GM18867 (cell line): ENCODE measurements around the gene TAPBP.

Experiments used
- ATAC-seq: cut with Tn5 transposase; IDR thresholded peaks from one replicate; pipeline ENCODE4 v1.9.1; 2021; ENCODE audit warnings: mild to moderate bottlenecking, moderate library complexity; ENCODE audit not compliant: unreplicated experiment

Gene TAPBP

DNA sequence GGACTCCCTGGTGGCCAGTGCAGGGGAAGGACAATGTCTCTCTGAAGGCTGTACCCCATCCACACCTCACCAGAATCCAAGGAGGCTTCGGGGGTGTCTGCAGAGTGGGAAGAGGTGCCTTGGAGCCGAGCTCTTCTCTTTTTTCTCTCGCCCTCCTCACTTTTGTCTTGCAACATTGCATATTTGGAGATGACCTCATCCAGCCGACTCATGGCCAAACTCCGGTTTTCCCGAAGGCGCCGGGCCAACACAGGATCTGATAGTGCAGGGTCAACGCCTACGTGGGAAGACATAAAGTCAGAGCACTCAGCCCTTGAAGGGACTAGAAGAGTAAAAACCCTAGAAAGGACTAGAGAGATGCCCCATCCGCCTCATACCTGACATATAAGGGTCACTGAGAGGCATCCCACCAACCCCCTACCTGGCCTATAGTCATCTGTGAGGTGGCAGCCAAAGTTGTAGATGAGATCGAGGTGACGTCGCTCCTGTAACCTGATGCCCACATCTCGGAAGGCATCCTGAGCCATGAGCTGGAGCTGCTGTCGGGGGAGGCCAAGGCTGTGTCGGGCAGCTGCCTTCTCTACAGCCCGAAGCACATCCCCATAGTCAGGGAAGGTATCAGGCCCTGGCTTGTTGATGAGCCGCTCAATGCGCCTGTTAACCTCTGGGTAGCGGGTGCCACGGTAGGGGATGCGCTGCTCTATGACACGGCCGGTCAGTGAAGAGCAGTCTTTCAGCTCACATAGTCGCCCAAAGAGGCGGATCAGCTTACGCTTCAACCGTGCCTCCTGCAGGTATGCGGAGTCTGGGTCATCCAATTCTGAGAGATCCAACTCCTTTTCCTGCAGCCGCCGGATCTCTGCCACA lies 6.7 kb upstream of the TAPBP start:
- no peak for ATAC-seq

DNA sequence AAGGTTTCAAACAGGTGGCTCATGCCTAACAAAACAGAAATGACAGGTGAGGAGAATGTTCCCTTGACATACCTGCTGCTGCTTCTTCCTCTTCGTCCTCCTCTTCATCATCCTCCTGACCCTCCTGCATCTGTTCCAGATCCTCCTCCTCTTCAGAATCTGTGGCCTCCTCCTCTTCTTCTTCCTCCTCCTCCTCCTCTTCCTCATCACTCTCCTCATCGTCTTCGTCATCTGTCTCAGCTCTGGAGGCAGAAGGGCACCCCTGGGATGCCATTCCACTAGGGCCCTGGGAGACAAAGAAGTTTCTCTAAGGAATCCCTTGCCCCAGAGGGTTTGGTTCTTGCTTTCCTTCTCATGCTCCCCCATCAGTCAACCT lies 6.0 kb upstream of the TAPBP start:
- no peak for ATAC-seq

GRCh38 chr6:33318426-33319073 lies 4.7 kb upstream of the TAPBP start:
- ATAC-seq = no peak

- ATAC-seq = peak; percentile 48
Observed at GRCh38 chr6:33317669-33318425, 4.0 kb upstream of the TAPBP start, which contains the start of gene ZBTB22. ZBTB22 (minus strand) TSS chr6:33317744; CDS start chr6:33316916, 828 bp downstream.

- no peak for ATAC-seq
Observed at GRCh38 chr6:33317419-33317668, 3.5 kb upstream of the TAPBP start.

DNA sequence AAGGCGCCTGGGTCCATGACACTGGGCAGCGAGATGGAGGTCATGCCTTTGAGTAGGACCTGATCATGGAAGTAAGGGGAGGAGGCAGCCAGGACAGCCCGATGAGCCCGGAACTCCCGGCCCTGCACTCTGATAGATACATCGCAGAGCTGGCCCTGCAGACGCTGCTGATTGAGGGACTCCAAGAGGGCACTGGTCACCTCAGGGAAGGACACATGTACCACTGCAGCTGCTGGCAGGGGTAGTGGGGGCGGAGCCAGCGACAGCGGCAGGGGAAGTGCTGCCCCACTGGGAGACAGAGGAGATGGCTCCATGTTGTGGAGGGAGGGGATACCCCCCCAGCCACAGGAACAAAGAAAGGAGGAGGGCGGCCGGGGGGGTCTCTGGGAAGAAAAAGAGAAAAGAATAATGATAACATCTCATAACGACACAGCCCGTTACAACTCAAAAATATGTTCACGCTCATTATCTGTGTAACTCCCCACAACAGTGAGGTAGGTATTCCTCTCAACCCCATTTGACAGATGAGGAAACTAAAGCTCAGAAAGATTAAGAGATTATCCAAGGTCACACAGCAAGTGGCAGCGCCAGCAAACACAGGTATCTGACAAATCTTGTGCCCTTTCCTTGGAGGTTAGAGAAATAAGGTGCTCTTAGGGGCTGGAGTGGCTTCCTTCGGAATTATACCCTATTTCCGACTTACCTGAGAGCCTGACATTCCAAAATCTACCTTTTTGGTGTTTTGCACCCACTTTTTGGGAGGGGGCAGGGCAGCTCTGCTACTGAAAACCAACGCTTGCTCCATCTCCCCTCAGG lies 2.9 kb upstream of the TAPBP start:
- ATAC-seq = no peak

- ATAC-seq = no peak
Observed at GRCh38 chr6:33315793-33316602, 2.1 kb upstream of the TAPBP start.

DNA sequence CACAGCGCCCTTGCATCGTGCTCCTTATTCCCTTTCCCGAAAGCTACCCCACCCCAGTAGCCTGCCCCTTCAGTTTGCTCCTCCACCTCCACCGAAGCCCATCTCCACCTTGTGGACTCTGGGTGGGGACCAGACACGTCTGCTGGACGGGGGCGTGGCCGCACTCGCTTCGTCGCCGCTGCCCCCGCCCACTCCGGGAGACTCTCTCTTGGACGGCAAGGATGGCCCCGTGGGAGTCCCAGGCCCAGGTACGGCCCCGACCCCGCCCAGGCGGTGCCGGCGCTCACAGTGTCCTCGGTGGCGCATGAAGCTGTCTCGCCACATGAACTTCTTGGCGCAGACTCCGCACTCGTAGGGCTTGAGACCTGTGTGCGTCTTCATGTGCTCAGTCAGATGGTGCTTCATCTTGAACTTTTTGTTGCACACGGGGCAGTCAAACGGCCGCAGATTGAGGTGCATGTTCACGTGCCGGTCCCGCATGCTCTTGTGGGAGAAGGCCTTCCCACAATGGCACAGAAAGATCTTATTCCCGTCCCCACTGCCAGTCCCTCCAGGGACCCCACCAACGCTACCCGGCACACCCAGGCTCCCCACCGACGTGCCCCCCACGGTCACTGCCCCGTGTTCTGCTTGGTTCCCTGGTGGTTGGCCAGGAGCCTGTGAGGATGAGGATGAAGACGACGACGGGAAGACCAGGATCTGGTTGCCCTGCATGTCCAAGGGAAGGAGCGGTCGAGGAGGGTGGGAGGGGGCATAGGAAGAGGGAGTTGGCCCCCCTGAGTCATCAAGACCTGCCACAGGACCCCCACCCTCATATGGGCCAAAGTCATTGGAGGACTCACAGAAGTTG lies 1.3 kb upstream of the TAPBP start:
- no peak for ATAC-seq

- no peak for ATAC-seq
Observed at GRCh38 chr6:33314515-33314942, 651 bp upstream of the TAPBP start.

- ATAC-seq = no peak
Observed at GRCh38 chr6:33313105-33313708, 671 bp downstream of the TAPBP start.

DNA sequence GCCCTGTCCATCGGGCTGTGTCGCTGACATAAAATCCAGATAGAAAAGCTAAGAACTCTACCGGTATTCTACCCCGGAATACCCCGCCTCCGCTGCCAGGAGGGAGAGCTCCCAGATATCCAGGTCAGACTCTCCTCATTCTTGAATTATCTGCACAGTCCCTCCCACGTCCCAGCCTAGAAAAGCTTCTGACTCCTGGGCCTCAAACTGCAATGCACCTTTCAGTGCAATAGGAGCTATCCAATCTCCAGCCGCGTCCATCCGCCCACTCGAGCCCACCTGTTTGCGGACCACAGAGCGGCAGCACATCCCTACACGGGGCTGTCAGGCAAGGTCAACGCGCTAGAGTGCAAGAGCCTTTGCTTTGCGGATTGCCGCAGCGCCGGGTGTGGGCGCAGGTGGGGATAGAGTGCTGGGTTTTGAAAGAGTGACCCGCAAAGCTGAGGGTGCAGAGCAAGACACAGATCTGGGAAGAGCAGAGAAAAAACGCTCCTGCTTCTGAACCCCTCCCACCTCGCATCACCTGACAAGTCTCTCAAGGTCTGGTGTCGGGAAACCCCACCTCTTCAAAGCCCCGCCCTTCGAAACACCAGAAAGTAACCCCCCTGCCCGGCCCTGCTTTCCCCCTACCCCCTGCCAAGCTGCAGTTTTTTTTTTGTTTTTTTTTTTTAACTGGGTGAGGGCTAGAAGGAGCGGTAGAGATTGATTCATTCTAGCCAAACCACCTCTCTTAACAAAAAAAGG lies 1.3 kb downstream of the TAPBP start:
- ATAC-seq = peak; percentile 30

DNA sequence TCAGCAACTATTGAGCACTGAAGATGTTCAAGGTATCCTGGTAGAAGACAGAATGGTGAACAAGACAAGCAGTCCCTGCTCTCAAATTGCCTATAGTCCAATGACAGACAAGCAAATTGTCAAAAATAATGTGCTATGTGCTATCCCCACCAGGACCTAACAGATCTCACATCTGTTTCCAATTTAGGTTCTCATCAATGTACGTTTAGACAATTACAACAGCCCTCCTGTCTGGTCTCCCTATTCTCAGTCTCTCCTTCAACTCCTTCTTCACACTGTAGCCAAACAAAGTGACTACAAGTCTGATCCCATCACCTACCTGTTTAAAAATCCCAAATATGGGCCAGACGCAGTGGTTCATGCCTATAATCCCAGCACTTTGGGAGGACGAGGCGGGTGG lies 7.5 kb downstream of the TAPBP start:
- no peak for ATAC-seq

GRCh38 chr6:33305052-33305451 lies 8.8 kb downstream of the TAPBP start:
- no peak for ATAC-seq

DNA sequence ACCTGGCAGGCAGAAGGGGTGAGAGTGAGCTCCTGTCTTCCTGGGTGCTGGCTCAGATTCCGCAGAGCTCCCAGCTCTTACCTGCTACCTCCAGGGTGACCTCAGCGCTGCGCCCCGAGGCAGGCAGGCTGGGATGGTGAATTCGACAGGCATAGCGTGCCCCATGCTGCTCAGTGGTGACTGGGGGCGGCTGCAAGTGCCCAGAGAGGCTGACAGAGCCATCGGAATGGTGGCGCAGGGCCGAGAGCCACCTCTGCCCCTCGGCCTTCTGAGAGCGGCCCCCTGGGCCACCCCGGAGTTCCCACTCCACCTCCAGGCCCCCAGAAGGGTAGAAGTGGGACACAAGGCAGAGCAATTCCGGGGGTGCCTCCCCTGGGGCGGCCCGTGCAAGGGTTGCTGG lies 9.7 kb downstream of the TAPBP start:
- ATAC-seq = no peak

DNA sequence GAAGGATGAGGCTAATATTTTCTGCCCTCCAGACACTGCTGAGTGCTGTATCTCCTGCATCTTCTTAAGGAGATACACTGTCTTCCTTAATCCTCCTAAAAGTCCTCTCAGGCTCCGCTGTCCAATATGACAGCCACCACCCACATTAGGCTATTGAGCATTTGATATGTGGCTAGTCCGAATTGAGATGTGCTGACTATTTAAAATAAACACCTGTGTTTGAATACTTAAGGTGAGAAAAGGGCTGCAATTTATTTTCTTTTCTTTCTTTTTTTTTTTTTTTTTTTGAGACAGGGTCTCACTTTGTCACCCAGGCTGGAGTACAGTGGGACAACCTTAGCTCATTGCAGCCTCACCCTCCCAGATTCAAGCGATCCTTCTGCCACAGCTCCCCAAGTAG lies 12.0 kb downstream of the TAPBP start:
- ATAC-seq = no peak

DNA sequence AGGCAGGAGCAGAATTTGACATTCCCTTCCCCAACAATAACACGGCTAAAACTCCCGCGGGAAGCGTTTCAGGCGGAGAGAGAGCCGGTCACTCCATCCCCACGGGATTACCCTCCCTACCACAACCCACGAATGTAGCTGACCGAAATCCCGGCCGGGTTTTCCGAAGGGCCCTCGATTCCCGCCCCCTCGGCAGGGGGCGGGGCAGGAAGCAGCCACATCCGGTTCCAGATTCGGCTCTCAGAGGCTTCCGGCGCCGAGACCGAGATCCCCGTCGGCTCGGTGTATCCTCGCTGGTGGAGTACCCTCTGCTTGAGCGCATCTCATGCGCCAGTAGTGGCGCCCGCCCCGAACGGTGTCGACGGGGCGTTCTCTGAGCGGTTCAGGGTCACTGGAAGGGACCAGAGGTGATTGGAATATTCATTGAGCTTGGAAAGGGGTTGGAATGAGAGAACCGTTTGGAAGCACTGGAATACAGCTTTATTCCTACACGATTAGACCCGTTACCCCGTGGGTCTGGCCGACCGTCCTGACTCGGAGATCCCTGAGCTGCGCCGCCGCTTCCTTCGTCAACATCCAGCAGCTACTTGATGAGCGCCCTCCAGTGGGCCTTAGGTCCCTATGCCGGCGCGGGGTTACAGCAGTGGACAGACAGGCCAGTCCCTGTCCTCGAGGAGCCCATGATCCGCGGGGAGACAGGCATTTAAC lies 14.5 kb downstream of the TAPBP start:
- ATAC-seq = peak; percentile 69

DNA sequence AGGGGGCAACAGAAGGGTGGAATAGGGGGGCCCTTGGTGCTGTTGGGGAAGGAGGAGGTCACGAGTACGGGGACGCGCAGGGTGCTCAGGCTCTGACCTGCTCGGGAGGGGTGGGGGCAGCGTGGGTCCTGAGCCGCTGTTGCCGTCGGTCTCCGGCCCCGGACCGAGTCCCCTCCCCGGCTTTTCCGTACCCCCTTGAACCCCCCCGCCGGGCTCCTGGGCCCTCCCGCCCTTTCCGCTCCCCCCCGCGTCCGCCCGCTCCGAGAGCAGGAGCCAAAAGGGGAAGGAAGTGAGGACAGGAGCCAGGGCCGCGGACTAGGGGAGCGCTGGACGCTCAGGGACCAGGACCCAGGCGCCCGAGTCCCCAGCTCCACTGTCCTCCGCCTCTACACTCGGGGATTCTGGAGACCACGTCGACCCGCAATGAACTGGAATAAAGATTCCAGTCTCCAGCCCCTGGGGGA lies 15.1 kb downstream of the TAPBP start, which contains the start of gene RGL2:
Gene RGL2 (minus strand): TSS at position 170 of the 464 bp plus-strand sequence. CDS start 332 bp downstream, outside the sequence.
- ATAC-seq = peak; percentile 31
